GM23248 (cell line): ENCODE results near the gene COLEC11. TPM values are rescaled to one million over a fixed set of nuclear protein-coding genes. Genes with fewer than 3 reads are reported as not detected.

Experiments used
- DNase-seq: peaks from one replicate; pipeline ENCODE4 v3.0.0-alpha.2; 2015
- H2AFZ ChIP-seq: fragments of 200-600 bp; sonication (generic); 2 replicates; pipeline ENCODE4 v1.6.1; 2016; ENCODE audit warnings: antibody characterized with exemption
- H3F3A ChIP-seq: fragments of 200-600 bp; sonication (generic); 2 replicates; pipeline ENCODE4 v1.6.1; 2016; ENCODE audit warnings: mild to moderate bottlenecking, antibody characterized with exemption, mixed run types; ENCODE audit not compliant: insufficient read depth
- H3K27ac ChIP-seq: fragments of 200-600 bp; sonication (generic); 2 replicates; pipeline ENCODE4 v1.5.1; 2016; ENCODE audit warnings: mild to moderate bottlenecking
- H3K27me3 ChIP-seq: fragments of 200-600 bp; sonication (generic); replicated peaks from 2 replicates; pipeline ENCODE4 v1.6.1; 2016; ENCODE audit warnings: mild to moderate bottlenecking; ENCODE audit not compliant: insufficient read depth
- H3K36me3 ChIP-seq: fragments of 200-600 bp; sonication (generic); 2 replicates; pipeline ENCODE4 v1.6.1; 2016; ENCODE audit warnings: low read depth, mild to moderate bottlenecking
- H3K4me1 ChIP-seq: fragments of 200-600 bp; sonication (generic); 2 replicates; pipeline ENCODE4 v1.6.1; 2016; ENCODE audit warnings: mild to moderate bottlenecking; ENCODE audit not compliant: insufficient read depth
- H3K4me2 ChIP-seq: fragments of 200-600 bp; sonication (generic); one replicate; pipeline ENCODE4 v1.6.1; 2016; ENCODE audit warnings: mild to moderate bottlenecking; ENCODE audit not compliant: unreplicated experiment
- H3K4me3 ChIP-seq: fragments of 200-600 bp; sonication (generic); 2 replicates; pipeline ENCODE4 v1.5.1; 2016; ENCODE audit warnings: mild to moderate bottlenecking
- H3K79me2 ChIP-seq: fragments of 200-600 bp; sonication (generic); 2 replicates; pipeline ENCODE4 v1.6.1; 2016; ENCODE audit warnings: mild to moderate bottlenecking; ENCODE audit not compliant: insufficient read depth
- H3K9ac ChIP-seq: fragments of 200-600 bp; sonication (generic); 2 replicates; pipeline ENCODE4 v1.6.1; 2016; ENCODE audit warnings: mild to moderate bottlenecking
- H3K9me2 ChIP-seq: fragments of 200-600 bp; sonication (generic); 2 replicates; pipeline ENCODE4 v1.6.1; 2016; ENCODE audit warnings: mixed run types, mild to moderate bottlenecking, moderate library complexity; ENCODE audit not compliant: insufficient read depth
- H3K9me3 ChIP-seq: fragments of 200-600 bp; sonication (generic); one replicate; pipeline ENCODE4 v1.6.1; 2017; ENCODE audit warnings: low read depth
- H4K20me1 ChIP-seq: fragments of 200-600 bp; sonication (generic); 2 replicates; pipeline ENCODE4 v1.6.0; 2016; ENCODE audit not compliant: insufficient read depth
- EZH2 ChIP-seq: fragments of 200-600 bp; sonication (generic); IDR thresholded peaks from 2 replicates; pipeline ENCODE4 v1.6.1; 2018; ENCODE audit warnings: antibody characterized with exemption, mild to moderate bottlenecking; ENCODE audit not compliant: insufficient read depth, poor library complexity, severe bottlenecking
- EZH2phosphoT487 ChIP-seq: fragments of 200-600 bp; sonication (generic); IDR thresholded peaks from 2 replicates; pipeline ENCODE4 v1.6.1; 2018; ENCODE audit warnings: antibody characterized with exemption, moderate library complexity, mild to moderate bottlenecking, low read depth; ENCODE audit not compliant: insufficient read depth
- WGBS, 2 experiments: methylation state at CpG; one replicate each; pipeline ENCODE4 v1.1.6; 2015 to 2017; ENCODE audit warnings: low lambda C conversion rate in 2 of 2, low coverage in 1 of 2; ENCODE audit errors: missing lambda C conversion rate in 2 of 2; 5-methylcytosine and 5-hydroxymethylcytosine counted together
- in situ Hi-C: fragments of 300-500 bp; cut with MboI; formaldehyde crosslinking; loops from 2 replicates; pipeline ENCODE4 v1.15.0; 2020
- polyA plus RNA-seq: library from polyadenylated mRNA; unstranded; fragments of >200 nt; fragmentation: Nextera tagmentation; extraction: Ambion mirVana; gene quantifications from 2 replicates; pipeline ENCODE4 v1.2.1, GENCODE V29; 2016
- total RNA-seq: library from RNA; depleted of rRNA; stranded (reverse); fragments of >200 nt; shearing (Covaris generic); gene quantifications from 2 replicates; pipeline ENCODE4 v1.2.3, GENCODE V29; 2014

COLEC11 gene
- total and polyA plus RNA-seq, 2 experiments from 2014 or later, result not detected

DNA sequence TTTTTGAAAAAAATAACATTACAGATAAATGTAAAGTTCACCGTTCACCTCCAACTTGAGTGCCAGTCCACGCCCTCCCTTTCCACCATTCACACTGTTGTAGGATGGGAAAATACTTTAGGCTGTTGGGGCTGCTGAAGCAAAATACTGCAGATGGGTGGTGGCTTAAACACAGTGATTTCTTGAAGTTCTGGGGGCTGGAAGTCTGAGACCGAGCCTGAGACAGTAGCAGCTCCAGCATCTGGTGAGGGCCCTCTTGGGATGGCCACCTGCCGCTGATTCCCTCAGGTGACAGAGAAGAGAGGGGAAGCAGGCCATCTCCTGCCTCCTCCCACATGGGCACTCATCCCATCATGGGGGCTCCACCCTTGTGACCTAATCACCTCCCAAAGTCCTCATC, 80.8 kb downstream of the COLEC11 start:
- no peaks in the 10 kb centered on the region; the same call in 1 of the 2 replicates for H3K27me3 ChIP-seq

DNA sequence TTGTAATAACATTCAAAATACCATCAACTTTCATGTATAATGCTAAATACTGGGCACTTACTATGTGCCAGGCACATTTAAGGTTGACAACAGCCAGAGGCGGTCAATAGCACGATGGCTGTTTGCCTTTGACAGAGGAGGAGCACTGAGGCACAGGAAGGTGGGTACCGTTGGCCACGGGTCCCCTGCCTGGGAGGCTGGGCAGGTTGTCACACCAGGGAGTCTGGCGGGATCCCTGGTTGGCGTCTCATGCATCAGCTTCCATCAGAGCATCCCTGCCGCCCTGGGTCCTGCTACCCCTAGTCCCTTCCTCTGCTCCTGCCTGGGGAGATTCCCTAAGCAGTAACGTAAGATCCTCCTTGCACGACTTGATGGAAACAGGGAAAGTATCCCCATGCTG, 82.5 kb downstream of the COLEC11 start:
- H4K20me1 ChIP-seq, result no peaks in the 10 kb centered on the region
- DNase-seq, result no peak
- H3K27me3 ChIP-seq, result no peaks in the 10 kb centered on the region; the same call in 1 of the 2 replicates
- H3K9me3 ChIP-seq, result no peaks in the 10 kb centered on the region
- no peak overlapping the region for H3K4me3 ChIP-seq
- H3K4me1 ChIP-seq, result no peaks in the 10 kb centered on the region
- no peaks in the 10 kb centered on the region for H3F3A ChIP-seq
- WGBS, 2 experiments, result 53 to 58% methylated on average over 9 of the region's 9 CpGs
- no peaks in the 10 kb centered on the region for H3K36me3 ChIP-seq
- H2AFZ ChIP-seq, result no peak overlapping the region
- H3K4me2 ChIP-seq, result no peak overlapping the region
- H3K79me2 ChIP-seq, result no peaks in the 10 kb centered on the region
- H3K27ac ChIP-seq, result no peak overlapping the region
- TF ChIP-seq EZH2 (no peak), EZH2phosphoT487 (no peak)
- no peaks in the 10 kb centered on the region for H3K9me2 ChIP-seq
- in situ Hi-C loops, result no loop called here
- H3K9ac ChIP-seq, result no peak overlapping the region

More for the DNA sequence above, 80.8 kb downstream of the COLEC11 start:
- Histone ChIP-seq H3K9me2 (no peaks in the 10 kb centered on the region), H3K4me2 (no peak overlapping the region), H4K20me1 (no peaks in the 10 kb centered on the region), H3K27ac (no peak overlapping the region), H3K79me2 (no peaks in the 10 kb centered on the region), H3K4me3 (no peak overlapping the region), H3K9me3 (no peaks in the 10 kb centered on the region), H3K36me3 (no peaks in the 10 kb centered on the region), H2AFZ (no peak overlapping the region), H3F3A (no peaks in the 10 kb centered on the region), H3K4me1 (no peaks in the 10 kb centered on the region), H3K9ac (no peak overlapping the region)
- no peak for DNase-seq
- no peak for TF ChIP-seq EZH2phosphoT487
- TF ChIP-seq EZH2, result no peak
- in situ Hi-C loops, result no loop called here
- WGBS, 2 experiments, result 58 to 70% methylated on average over 4 of the region's 4 CpGs

DNA sequence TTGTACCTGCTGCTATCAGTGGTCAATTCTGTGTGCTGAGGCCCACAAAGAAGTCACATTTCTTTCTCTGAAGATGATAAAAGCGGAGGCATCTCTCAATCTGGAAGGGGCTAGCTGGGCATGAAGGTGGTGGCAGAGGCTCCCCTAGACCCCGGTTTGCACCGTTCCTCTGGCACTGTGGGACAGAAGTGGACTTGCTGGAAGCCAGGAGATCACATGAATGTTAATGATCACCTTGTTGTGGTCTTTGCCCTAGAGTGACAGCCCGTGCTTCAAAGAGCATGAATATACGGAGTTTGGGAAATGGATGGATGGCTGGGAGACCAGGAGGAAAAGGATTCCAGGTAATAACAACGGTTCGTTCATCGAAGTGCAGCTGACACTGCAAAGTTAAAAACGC, 83.3 kb downstream of the COLEC11 start:
- Histone ChIP-seq H3K27me3 (no peaks in the 10 kb centered on the region; the same call in 1 of the 2 replicates), H3K4me2 (no peak overlapping the region), H2AFZ (no peak overlapping the region), H3K4me1 (no peaks in the 10 kb centered on the region), H3K9ac (no peak overlapping the region), H3K4me3 (no peak overlapping the region), H3K9me2 (no peaks in the 10 kb centered on the region), H3K36me3 (no peaks in the 10 kb centered on the region), H3K79me2 (no peaks in the 10 kb centered on the region), H3K9me3 (no peaks in the 10 kb centered on the region), H3F3A (no peaks in the 10 kb centered on the region), H4K20me1 (no peaks in the 10 kb centered on the region), H3K27ac (no peak overlapping the region)
- 49 to 50% methylated on average over 9 of the region's 9 CpGs for WGBS, 2 experiments
- TF ChIP-seq EZH2phosphoT487 (no peak), EZH2 (no peak)
- DNase-seq, result no peak
- in situ Hi-C loops, result no loop called here

DNA sequence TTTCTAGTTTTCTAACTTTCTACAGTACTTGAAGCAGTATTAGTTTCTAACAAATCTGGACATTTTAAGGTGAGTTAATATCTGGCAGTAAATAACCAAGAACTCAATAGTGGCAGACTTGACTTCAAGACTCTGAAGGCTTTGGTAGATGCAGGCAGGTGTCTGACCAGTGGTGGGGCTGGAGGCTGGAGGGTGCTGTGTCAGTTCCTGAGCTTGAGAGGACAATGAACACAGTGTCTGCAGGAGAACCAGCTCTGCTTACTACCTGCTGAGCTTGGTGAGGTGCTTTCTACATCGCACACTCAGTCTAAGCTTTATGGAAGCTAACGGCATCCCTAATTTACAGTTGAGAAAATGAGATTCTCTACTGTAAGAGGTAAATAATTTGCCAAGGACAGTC, 84.3 kb downstream of the COLEC11 start:
- H3K27ac ChIP-seq, result no peak overlapping the region
- H3K79me2 ChIP-seq, result no peaks in the 10 kb centered on the region
- no peaks in the 10 kb centered on the region for H3K36me3 ChIP-seq
- H3K27me3 ChIP-seq, result no peaks in the 10 kb centered on the region
- H3K4me2 ChIP-seq, result no peak overlapping the region
- H3K9ac ChIP-seq, result no peak overlapping the region
- H3F3A ChIP-seq, result no peaks in the 10 kb centered on the region
- no peak overlapping the region for H2AFZ ChIP-seq
- TF ChIP-seq EZH2phosphoT487 (no peak), EZH2 (no peak)
- no peaks in the 10 kb centered on the region for H3K9me3 ChIP-seq
- no peaks in the 10 kb centered on the region for H3K9me2 ChIP-seq
- H3K4me1 ChIP-seq, result no peaks in the 10 kb centered on the region
- H4K20me1 ChIP-seq, result no peaks in the 10 kb centered on the region
- H3K4me3 ChIP-seq, result no peak overlapping the region
- in situ Hi-C loops, result no loop called here
- no peak for DNase-seq
- WGBS, 2 experiments, result 64 to 72% methylated on average over 2 of the region's 2 CpGs
